Endothelial cell of umbilical vein (primary cell): ENCODE measurements around the gene NCAPG. TPM values are rescaled to one million over a fixed set of nuclear protein-coding genes. Genes with fewer than 3 reads are reported as not detected.

Source experiments
- BruUV-seq: library from RNA; stranded (reverse); fragments of 400-500 nt; replicated peaks from 2 replicates; lab custom pipeline; 2021; lab: Mats Ljungman, UMichigan
- CTCF ChIA-PET: fragments of 300-600, 350-600 bp; sonication (Branson Sonifier 250); formaldehyde crosslinking; loops from one replicate; lab custom pipeline; 2021; ENCODE audit warnings: antibody characterized with exemption, inconsistent platforms; lab: Charles Lee
- POLR2A ChIA-PET: fragments of 300-600, 350-600 bp; sonication (Branson Sonifier 250); formaldehyde crosslinking; loops from one replicate; lab custom pipeline; 2021; ENCODE audit warnings: antibody characterized with exemption, inconsistent platforms; lab: Charles Lee
- DNase-seq: peaks from one replicate; pipeline ENCODE4 v3.0.0-alpha.2; 2011; ENCODE audit warnings: low read depth, low spot score
- FAIRE-seq: peaks from 2 replicates; lab custom pipeline; 2011; peaks lifted over from hg19 to GRCh38; lab: Jason Lieb, UNC
- H2AFZ ChIP-seq: 2 replicates; pipeline ENCODE4 v1.6.0; 2012; ENCODE audit warnings: low read depth, low read length, control low read depth, inconsistent platforms
- H3K27ac ChIP-seq: 2 replicates; pipeline ENCODE4 v1.5.1; 2011; ENCODE audit warnings: low read depth, mild to moderate bottlenecking, control low read depth, low read length, moderate library complexity; ENCODE audit not compliant: insufficient read depth
- H3K27me3 ChIP-seq, 2 experiments: 2 replicates each; pipeline versions ENCODE4 v1.6.0 to v1.6.1; 2011; ENCODE audit warnings: low read length in 2 of 2, mixed read lengths in 1 of 2; ENCODE audit not compliant: control insufficient read depth in 2 of 2, insufficient read depth in 2 of 2
- H3K36me3 ChIP-seq, 2 experiments: 2 replicates in 1 of 2; 3 replicates in 1 of 2; pipeline ENCODE4 v1.5.1; 2011; ENCODE audit warnings: low read length in 2 of 2, mild to moderate bottlenecking in 1 of 2, moderate library complexity in 1 of 2; ENCODE audit not compliant: control insufficient read depth in 2 of 2, insufficient read depth in 2 of 2; ENCODE audit errors: extremely low read depth in 1 of 2
- H3K4me1 ChIP-seq: 3 replicates; pipeline ENCODE4 v1.5.1; 2011; ENCODE audit warnings: mild to moderate bottlenecking, low read length; ENCODE audit not compliant: control insufficient read depth, insufficient read depth; ENCODE audit errors: extremely low read depth
- H3K4me2 ChIP-seq: 2 replicates; pipeline ENCODE4 v1.6.1; 2011; ENCODE audit warnings: low read length, control low read depth, mixed read lengths; ENCODE audit not compliant: insufficient read depth
- H3K4me3 ChIP-seq, 3 experiments: fragments of 200-600 bp in 1 of 3; sonication (generic), shearing (Covaris generic) in 1 of 3; replicated peaks in 1 of 3; 2 replicates each; pipeline ENCODE4 v1.5.1; 2011 to 2016; ENCODE audit warnings: control low read depth in 3 of 3, low read length in 3 of 3, mild to moderate bottlenecking in 2 of 3, inconsistent platforms in 1 of 3, low read depth in 1 of 3, moderate library complexity in 1 of 3; ENCODE audit not compliant: insufficient read depth in 1 of 3
- H3K79me2 ChIP-seq: 2 replicates; pipeline ENCODE4 v1.6.0; 2012; ENCODE audit warnings: low read length, inconsistent platforms; ENCODE audit not compliant: control insufficient read depth, insufficient read depth
- H3K9ac ChIP-seq: replicated peaks from 2 replicates; pipeline ENCODE3; 2011; ENCODE audit warnings: low read length, control low read depth; ENCODE audit not compliant: insufficient read depth; ENCODE audit errors: extremely low read depth
- H3K9me1 ChIP-seq: replicated peaks from 3 replicates; pipeline ENCODE4 v1.6.0; 2011; ENCODE audit warnings: mild to moderate bottlenecking, low read length; ENCODE audit not compliant: control insufficient read depth, insufficient read depth; ENCODE audit errors: extremely low read depth
- H3K9me3 ChIP-seq: replicated peaks from 2 replicates; pipeline ENCODE4 v1.5.1; 2012; ENCODE audit warnings: low read length, inconsistent platforms; ENCODE audit not compliant: control insufficient read depth, insufficient read depth
- H4K20me1 ChIP-seq: replicated peaks from 2 replicates; pipeline ENCODE3; 2011; ENCODE audit warnings: mild to moderate bottlenecking, low read length; ENCODE audit not compliant: control insufficient read depth, insufficient read depth; ENCODE audit errors: extremely low read depth
- EZH2 ChIP-seq: IDR thresholded peaks from 2 replicates; pipeline ENCODE4 v1.6.1; 2012; ENCODE audit warnings: borderline replicate concordance, low read depth, mild to moderate bottlenecking, moderate library complexity, low read length, inconsistent platforms; ENCODE audit not compliant: severe bottlenecking
- FOS ChIP-seq: IDR thresholded peaks from 2 replicates; pipeline ENCODE4 v1.6.1; 2011; ENCODE audit warnings: mild to moderate bottlenecking, low read length, moderate library complexity, borderline replicate concordance; ENCODE audit not compliant: insufficient read depth
- GATA2 ChIP-seq: IDR thresholded peaks from 2 replicates; pipeline ENCODE4 v1.7.0; 2011; ENCODE audit warnings: low read depth, mild to moderate bottlenecking, moderate library complexity, mixed read lengths, low read length; ENCODE audit not compliant: insufficient read length, insufficient read depth
- JUN ChIP-seq: IDR thresholded peaks from 2 replicates; pipeline ENCODE4 v1.6.1; 2011; ENCODE audit warnings: borderline replicate concordance, low read depth; ENCODE audit not compliant: insufficient read length, insufficient read depth
- MYC ChIP-seq: IDR thresholded peaks from one replicate; pipeline ENCODE4 v1.6.1; 2011; ENCODE audit warnings: mild to moderate bottlenecking, low read depth, low read length
- POLR2A ChIP-seq: IDR thresholded peaks from 2 replicates; pipeline ENCODE4 v1.6.1; 2012; ENCODE audit warnings: low read depth, mild to moderate bottlenecking, control low read depth, low read length
- POLR2AphosphoS5 ChIP-seq: IDR thresholded peaks from 2 replicates; pipeline ENCODE4 v1.6.1; 2012; ENCODE audit warnings: low read depth, mild to moderate bottlenecking, control low read depth, low read length, moderate library complexity; ENCODE audit not compliant: insufficient read depth
- dilution Hi-C: fragments of 300-500 bp; cut with MboI; formaldehyde crosslinking; loops from one replicate; pipeline ENCODE4 v1.15.0; 2019; ENCODE audit warnings: low sequenced_read_pairs; ENCODE audit not compliant: extremely low pct_ligation_motif_present
- intact Hi-C: fragments of 100-400 bp; cut with micrococcal nuclease; formaldehyde crosslinking; loops from one replicate; pipeline ENCODE4 v1.10.0; 2022
- polyA plus RNA-seq, 4 experiments: library from polyadenylated mRNA; depleted of rRNA in 3 of 4; stranded (reverse) in 3 of 4; unstranded in 1 of 4; fragments of >200 nt; gene quantifications; 2 replicates each; pipeline versions ENCODE4 v1.2.1 to v1.2.3, GENCODE V29; 2011 to 2012; ENCODE audit warnings: missing spikeins in 1 of 4
- total RNA-seq: library from RNA; stranded (reverse); gene quantifications from 2 replicates; pipeline ENCODE4 v1.2.3, GENCODE V29; 2021
- TF ChIP-seq, protein P1 (sequence below), 2 donors: IDR thresholded peaks; 1 replicate in 1 of 2; 2 replicates in 1 of 2; pipeline ENCODE4 v1.5.1; 2011; ENCODE audit warnings: low read length in 2 of 2, mild to moderate bottlenecking in 2 of 2, moderate library complexity in 2 of 2, control low read depth in 1 of 2, inconsistent platforms in 1 of 2, low read depth in 1 of 2; ENCODE audit not compliant: insufficient read depth in 1 of 2; ENCODE audit errors: extremely low read depth in 1 of 2
- TF ChIP-seq, protein P2 (sequence below): IDR thresholded peaks from 2 replicates; pipeline ENCODE4 v1.6.1; 2011; ENCODE audit not compliant: insufficient read depth, insufficient read length

Gene NCAPG
- total and polyA plus RNA-seq, 2 donors (not counting 3 experiments of a cell fraction or from before 2014, with no cell fraction given), result 11.6 to 66.4 TPM

DNA sequence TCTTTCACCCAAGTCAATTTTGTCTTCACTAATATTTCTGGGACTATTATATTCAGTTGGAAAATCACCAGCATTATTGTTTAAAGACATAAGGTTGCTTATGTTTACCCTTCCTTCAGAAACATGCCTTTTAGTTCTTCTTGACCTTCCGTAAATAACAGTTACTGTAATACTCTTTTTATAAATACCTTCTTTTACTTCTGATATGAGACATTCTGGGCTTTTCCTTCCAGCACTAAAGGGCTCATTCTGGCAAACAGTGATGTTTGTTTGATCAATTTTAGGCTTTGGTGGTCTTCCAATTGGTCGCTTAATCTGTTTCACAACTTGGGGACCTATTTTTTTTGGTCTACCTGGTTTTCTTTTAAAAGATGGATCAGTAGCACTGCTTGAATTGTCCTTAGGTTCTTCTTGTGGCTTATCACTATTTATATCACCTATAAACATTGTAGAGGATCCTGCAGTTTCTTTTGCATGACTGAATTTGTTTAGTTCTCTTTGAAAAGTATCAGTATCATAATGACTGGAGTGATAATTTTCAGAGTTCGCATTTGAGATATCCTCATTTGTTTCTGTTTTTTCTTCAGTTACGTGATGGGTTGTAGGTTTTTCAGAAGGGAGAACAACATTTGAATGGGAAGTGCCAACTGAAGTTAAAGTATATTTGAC, 64.8 kb downstream of the NCAPG start:
- Histone ChIP-seq H3K9me3 (no peaks in the 10 kb centered on the region), H3K4me1 (no peaks in the 10 kb centered on the region), H3K4me2 (no peak overlapping the region), H3K79me2 (no peaks in the 10 kb centered on the region), H3K9ac (no peak overlapping the region), H3K4me3 (no peak overlapping the region), H2AFZ (no peak overlapping the region), H3K27ac (no peak overlapping the region), H3K27me3 (no peaks in the 10 kb centered on the region), H3K9me1 (no peaks in the 10 kb centered on the region), H4K20me1 (no peaks in the 10 kb centered on the region), H3K36me3 (peaks cover 0 to 3% of the 10 kb centered on the region in 2 experiments)
- TF ChIP-seq, protein P1, sequence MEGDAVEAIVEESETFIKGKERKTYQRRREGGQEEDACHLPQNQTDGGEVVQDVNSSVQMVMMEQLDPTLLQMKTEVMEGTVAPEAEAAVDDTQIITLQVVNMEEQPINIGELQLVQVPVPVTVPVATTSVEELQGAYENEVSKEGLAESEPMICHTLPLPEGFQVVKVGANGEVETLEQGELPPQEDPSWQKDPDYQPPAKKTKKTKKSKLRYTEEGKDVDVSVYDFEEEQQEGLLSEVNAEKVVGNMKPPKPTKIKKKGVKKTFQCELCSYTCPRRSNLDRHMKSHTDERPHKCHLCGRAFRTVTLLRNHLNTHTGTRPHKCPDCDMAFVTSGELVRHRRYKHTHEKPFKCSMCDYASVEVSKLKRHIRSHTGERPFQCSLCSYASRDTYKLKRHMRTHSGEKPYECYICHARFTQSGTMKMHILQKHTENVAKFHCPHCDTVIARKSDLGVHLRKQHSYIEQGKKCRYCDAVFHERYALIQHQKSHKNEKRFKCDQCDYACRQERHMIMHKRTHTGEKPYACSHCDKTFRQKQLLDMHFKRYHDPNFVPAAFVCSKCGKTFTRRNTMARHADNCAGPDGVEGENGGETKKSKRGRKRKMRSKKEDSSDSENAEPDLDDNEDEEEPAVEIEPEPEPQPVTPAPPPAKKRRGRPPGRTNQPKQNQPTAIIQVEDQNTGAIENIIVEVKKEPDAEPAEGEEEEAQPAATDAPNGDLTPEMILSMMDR (IDR thresholded peaks at IDR 0.05; ENCODE audit: extremely low read depth in 1 of 2, insufficient read depth in 1 of 2, low read depth in 1 of 2, low read length in 2 of 2), result no peak
- TF ChIP-seq, protein P2, sequence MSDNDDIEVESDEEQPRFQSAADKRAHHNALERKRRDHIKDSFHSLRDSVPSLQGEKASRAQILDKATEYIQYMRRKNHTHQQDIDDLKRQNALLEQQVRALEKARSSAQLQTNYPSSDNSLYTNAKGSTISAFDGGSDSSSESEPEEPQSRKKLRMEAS, result no peak
- TF ChIP-seq MYC (no peak), FOS (no peak), POLR2A (no peak), GATA2 (no peak), EZH2 (no peak), JUN (no peak), POLR2AphosphoS5 (no peak)
- no peak for FAIRE-seq
- CTCF ChIA-PET, result no interaction called here
- POLR2A ChIA-PET, result no interaction called here
- intact Hi-C loops (loop anchor here (1.0 kb wide), 1 partner anchor 194 kb away; no protein-coding TSS in a partner anchor), dilution Hi-C loops (no loop called here)
- BruUV-seq, result no TSS peak
- no peak for DNase-seq
